Stimulated activated CD4-positive, alpha-beta T cell treated with anti-CD3 and anti-CD28 coated beads, Interleukin-1b, Interleukin-23, amount 100 ng/mL, for 4 hours (primary cell): Measurements from ENCODE around the gene DUSP2.

Experiments used
- DNase-seq, 2 donors: peaks; one replicate each; pipeline ENCODE4 v3.0.0-alpha.2; 2020; ENCODE audit warnings: low read depth in 2 of 2

DUSP2 gene

GRCh38 chr2:96102596-96103186 is 42.5 kb downstream of the DUSP2 start:
- no peak for DNase-seq

DNA sequence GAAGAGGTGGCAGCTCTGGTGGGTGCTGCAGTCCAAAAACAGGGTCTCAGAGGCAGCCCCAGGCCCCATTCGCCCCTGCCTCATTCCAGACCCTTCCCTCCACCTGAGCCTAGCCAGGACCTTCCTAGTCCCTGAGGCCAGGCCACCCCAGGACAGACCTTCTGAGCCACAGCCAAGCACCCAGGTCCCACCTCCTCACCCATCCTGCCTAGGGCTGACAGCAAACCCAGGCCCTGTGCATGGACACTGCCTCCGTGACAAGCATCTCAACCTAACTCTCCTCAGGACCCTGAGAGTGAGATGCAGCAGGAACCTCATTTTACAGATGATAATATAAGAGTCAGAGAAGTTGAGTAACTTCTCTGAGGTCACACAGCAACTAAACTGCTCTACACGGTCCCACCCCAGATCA is 44.3 kb downstream of the DUSP2 start:
- no peak for DNase-seq

GRCh38 chr2:96099861-96100798 is 45.1 kb downstream of the DUSP2 start:
- no peak for DNase-seq

GRCh38 chr2:96098900-96099590 is 46.2 kb downstream of the DUSP2 start:
- no peak for DNase-seq

- no peak for DNase-seq
Observed at GRCh38 chr2:96097951-96098823, 47.1 kb downstream of the DUSP2 start.

GRCh38 chr2:96097441-96097840 is 47.8 kb downstream of the DUSP2 start:
- no peak for DNase-seq

DNA sequence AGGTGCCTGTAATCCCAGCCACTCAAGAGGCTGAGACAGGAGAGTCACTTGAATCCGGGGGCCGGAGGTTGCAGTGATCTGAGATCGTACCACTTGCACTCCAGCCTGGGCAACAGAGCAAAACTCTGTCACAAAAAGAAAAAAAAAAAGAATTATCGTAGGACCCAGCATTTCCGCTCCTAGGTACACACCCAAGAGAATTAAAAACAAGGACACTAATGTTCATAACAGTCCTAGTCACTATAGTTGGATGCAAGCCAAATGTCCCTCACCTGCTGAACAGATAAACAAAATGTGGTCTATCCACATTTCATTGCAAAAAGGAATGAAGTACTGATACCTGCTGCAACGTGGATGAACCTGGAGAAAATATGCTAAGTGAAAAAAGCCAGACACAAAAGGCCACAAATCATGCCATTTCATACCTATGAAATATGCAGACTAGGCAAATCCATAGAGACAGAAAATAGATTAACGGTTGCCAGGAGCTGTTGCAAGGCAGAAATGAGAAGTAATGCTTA is 50.1 kb downstream of the DUSP2 start:
- DNase-seq, result no peak

- DNase-seq, result no peak
Observed at GRCh38 chr2:96093528-96093927, 51.7 kb downstream of the DUSP2 start.
